Transverse colon (tissue), 4 donors: ENCODE data around the gene MYB.

Experiments
- POLR2AphosphoS5 ChIP-seq, 3 donors: sonication (generic); formaldehyde crosslinking; IDR thresholded peaks; one replicate each; pipeline ENCODE4 v1.6.1; 2016; ENCODE audit warnings: antibody characterized with exemption in 3 of 3
- TF ChIP-seq, protein P1 (sequence below), 5 experiments: fragments of 200-600 bp in 3 of 5; fragments of 450-650 bp in 2 of 5; sonication (generic) in 3 of 5; IDR thresholded peaks; 1 replicate in 2 of 5; 2 replicates in 3 of 5; pipeline ENCODE4 v1.5.1; 2016 to 2017; ENCODE audit warnings: antibody characterized with exemption in 5 of 5, inconsistent platforms in 3 of 5, mild to moderate bottlenecking in 2 of 5, moderate library complexity in 1 of 5

DNA sequence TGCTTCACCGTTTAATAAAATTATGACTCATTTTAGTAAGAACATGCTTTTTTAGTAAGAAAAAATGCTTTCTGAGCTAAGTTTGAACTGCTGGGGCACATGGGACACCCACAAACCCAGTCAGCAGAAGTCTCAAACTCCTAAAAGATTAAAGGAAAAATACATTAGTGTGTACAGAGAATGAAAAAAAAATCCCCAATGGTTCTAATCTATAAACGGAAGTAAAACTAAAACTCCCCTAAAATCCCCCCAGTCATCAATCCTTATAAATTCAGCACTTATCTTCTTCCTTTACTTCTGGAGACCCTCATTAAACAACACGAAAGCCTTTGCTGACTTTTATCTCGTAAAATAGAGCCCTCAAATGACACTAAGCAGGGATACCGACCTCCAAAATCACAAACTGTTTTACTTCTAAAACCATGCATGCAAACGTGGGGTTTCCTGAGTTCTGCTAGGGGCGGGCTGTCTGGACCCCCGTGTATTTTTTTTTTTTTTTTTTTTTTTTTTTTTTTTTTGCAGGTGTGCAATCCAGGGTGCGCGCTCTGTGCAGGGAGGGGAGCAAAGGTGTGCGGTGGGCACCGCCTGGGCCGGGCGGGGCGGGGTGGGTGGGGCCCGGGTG, 1.1 kb upstream of the MYB start:
- TF ChIP-seq, protein P1, sequence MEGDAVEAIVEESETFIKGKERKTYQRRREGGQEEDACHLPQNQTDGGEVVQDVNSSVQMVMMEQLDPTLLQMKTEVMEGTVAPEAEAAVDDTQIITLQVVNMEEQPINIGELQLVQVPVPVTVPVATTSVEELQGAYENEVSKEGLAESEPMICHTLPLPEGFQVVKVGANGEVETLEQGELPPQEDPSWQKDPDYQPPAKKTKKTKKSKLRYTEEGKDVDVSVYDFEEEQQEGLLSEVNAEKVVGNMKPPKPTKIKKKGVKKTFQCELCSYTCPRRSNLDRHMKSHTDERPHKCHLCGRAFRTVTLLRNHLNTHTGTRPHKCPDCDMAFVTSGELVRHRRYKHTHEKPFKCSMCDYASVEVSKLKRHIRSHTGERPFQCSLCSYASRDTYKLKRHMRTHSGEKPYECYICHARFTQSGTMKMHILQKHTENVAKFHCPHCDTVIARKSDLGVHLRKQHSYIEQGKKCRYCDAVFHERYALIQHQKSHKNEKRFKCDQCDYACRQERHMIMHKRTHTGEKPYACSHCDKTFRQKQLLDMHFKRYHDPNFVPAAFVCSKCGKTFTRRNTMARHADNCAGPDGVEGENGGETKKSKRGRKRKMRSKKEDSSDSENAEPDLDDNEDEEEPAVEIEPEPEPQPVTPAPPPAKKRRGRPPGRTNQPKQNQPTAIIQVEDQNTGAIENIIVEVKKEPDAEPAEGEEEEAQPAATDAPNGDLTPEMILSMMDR (IDR thresholded peaks at IDR 0.05) = no peak
- TF ChIP-seq POLR2AphosphoS5 (IDR thresholded peaks at IDR 0.05) = no peak
